ENCODE data around the gene NFS1. TPM values are rescaled to one million over a fixed set of nuclear protein-coding genes. Genes with fewer than 3 reads are reported as not detected.

Gene NFS1
- total RNA-seq, 2 experiments from 2014 or later: 34.6 to 35.1 TPM

DNA sequence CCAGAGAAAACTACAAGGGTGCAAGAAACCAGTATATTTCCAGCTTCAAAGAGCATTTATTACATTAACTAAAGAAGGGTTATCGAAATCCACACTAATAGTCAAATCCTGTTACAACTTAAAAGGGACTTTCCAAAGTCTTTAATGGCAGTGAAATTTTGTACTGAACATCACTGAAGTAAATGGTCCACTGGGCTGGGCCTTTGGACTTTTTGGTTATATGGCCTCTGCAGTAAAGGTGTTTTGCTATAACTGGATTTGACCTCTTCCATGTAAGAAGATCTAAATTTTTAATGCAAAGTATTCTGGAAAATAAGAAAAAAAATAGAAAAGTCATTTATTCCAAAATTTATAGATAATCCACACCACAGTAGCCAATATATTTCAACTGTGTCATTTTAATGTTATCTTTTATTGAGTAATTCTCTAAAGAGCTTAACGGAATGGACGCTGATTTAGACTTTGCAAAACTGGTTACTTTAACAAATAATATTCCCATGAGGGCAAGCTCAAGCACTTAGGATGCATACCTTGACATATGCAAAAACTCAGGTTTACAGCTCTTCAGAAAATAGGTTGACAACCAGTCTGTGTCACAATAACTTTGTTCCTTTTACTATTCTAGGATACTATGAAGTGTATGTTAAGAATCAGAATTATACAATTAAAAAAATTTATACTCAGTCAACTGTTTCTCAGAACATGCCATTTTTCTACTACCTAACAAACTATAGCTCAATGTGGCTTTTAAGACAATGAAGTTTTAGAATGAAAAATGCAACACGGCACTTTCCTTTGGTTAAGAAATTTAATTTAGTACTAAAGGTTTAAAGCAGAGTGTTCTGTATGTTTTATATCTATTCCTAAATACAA is 35.9 kb upstream of the NFS1 start:
- DNase-seq (no peak), ATAC-seq (no peak)
- H3K36me3 Mint-ChIP-seq: peaks cover 64% of the 10 kb centered on the region
- CTCF ChIA-PET: interaction anchor here (1.0 to 2.3 kb wide), 5 partner anchors 8 to 149 kb away, joined by 3 to 8 read pairs (median 3); partner anchors contain the start of genes NFS1 and ROMO1
- H3K27ac Mint-ChIP-seq: no peak overlapping the region
- H3K4me1 Mint-ChIP-seq: peaks cover 71% of the 10 kb centered on the region
- H3K9me3 Mint-ChIP-seq (ENCODE audit: low read depth): no peaks in the 10 kb centered on the region
- H3K27me3 Mint-ChIP-seq: no peaks in the 10 kb centered on the region
- H3K4me3 Mint-ChIP-seq: no peak overlapping the region

DNA sequence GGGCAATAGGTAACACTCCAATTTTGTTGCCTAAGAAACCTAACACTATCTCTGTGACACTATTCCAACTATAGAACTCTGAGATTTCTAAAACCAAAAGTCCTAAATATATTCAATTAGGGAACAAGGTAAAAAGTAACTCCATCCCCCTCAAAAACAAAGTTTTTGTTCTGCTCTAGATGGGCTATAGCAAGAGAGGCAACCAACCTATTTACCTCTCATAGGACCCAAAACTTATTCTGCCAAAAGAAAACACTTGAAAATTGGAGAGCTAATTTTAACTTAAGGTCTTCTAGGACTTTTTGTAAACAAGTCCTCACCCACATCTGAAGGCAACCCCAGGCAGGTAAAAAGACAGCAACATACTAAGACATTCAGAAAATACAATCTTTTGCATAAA is 35.2 kb upstream of the NFS1 start:
- H3K4me3 Mint-ChIP-seq: no peak overlapping the region
- DNase-seq: no peak
- no peak for ATAC-seq
- peaks cover 65% of the 10 kb centered on the region for H3K36me3 Mint-ChIP-seq
- peak overlapping the region; percentile 36 for H3K27ac Mint-ChIP-seq
- no peaks in the 10 kb centered on the region for H3K9me3 Mint-ChIP-seq (ENCODE audit: low read depth)
- CTCF ChIA-PET: interaction anchor here (1.6 kb wide), 2 partner anchors 9 to 29 kb away, joined by 3 to 8 read pairs; no protein-coding TSS in a partner anchor
- no peaks in the 10 kb centered on the region for H3K27me3 Mint-ChIP-seq
- H3K4me1 Mint-ChIP-seq: peaks cover 71% of the 10 kb centered on the region

DNA sequence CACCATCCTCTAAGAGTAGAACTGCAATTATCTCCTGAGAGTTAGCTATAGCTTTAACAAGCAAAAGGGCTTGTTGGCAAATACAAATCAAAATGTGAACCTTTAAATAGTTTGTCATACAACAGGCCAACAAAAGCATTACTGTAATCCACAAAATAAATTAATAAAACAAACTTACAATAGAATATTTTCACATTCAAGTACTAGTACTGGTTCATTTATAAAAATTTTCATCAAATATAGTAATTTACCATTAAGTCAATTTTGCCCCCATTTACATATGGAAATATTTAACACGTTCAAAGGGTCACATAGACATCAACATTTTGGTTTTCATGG is 33.5 kb upstream of the NFS1 start:
- no peaks in the 10 kb centered on the region for H3K9me3 Mint-ChIP-seq (ENCODE audit: low read depth)
- CTCF ChIA-PET: no interaction called here

DNA sequence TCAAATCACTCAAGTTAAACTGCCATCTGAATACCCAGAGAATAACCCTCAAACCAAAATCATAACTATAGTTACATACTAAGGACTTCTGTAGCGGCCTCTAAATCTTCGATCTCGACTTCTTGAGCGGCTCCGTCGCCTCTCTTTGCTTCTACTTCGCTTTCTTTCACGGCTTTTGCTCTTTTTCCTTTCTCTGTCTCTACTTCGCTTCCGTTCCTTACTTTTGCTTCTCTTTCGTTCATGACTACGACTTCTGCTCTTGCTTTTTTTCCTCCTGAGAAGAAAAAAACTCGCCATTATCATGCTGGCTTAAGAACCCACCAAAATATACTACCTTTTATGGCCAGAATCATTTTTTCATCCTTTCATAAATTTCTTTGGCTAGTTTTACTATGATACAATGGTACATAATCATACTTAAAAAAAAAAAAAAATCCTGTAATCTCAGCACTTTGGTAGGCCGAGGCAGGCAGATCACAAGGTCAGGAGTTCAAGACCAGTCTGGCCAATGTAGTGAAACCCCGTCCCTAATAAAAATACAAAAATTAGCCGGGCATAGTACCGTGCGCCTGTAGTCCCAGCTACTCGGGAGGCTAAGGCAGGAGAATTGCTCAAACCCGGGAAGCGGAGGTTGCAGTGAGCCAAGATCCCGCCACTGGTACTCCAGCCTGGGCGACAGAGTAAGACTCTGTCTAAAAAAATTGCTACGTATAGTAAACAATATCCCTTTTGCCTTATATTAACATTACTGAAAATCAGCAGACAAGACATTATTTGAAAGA is 32.9 kb upstream of the NFS1 start:
- Mint-ChIP-seq H3K36me3 (peaks cover 61% of the 10 kb centered on the region), H3K27ac (no peak overlapping the region), H3K9me3 (ENCODE audit: low read depth) (no peaks in the 10 kb centered on the region), H3K4me1 (peaks cover 58% of the 10 kb centered on the region), H3K4me3 (no peak overlapping the region), H3K27me3 (no peaks in the 10 kb centered on the region)
- CTCF ChIA-PET: no interaction called here
- DNase-seq (no peak), ATAC-seq (no peak)

More for the DNA sequence above, 33.5 kb upstream of the NFS1 start:
- DNase-seq (no peak), ATAC-seq (no peak)
- H3K27me3 Mint-ChIP-seq: no peaks in the 10 kb centered on the region
- peaks cover 59% of the 10 kb centered on the region for H3K4me1 Mint-ChIP-seq
- H3K4me3 Mint-ChIP-seq: peak overlapping the region; percentile 15
- no peak overlapping the region for H3K27ac Mint-ChIP-seq
- H3K36me3 Mint-ChIP-seq: peaks cover 61% of the 10 kb centered on the region

DNA sequence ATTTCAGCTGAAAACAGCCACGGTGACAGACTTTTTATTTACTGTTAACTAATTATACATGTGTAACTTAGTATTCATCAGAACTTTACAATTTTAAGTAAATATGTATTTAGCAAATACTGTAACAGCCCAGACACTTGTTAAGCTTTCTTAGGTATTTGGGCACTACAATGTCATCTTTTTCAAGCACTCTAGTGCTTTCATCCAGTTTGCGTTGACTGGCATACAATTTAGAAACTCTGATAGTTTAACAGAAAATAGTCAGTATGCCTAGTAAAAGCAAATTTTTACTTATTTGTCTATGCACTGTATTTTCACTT is 32.3 kb upstream of the NFS1 start:
- CTCF ChIA-PET: no interaction called here
- ATAC-seq (no peak), DNase-seq (no peak)
- Mint-ChIP-seq H3K4me3 (no peak overlapping the region), H3K36me3 (peaks cover 66% of the 10 kb centered on the region), H3K27me3 (no peaks in the 10 kb centered on the region), H3K4me1 (peaks cover 52% of the 10 kb centered on the region), H3K27ac (no peak overlapping the region), H3K9me3 (ENCODE audit: low read depth) (no peaks in the 10 kb centered on the region)

- ATAC-seq: no peak
- no peak for DNase-seq
- Mint-ChIP-seq H3K36me3 (peaks cover 64% of the 10 kb centered on the region), H3K4me3 (no peak overlapping the region), H3K4me1 (peaks cover 48% of the 10 kb centered on the region), H3K27ac (no peak overlapping the region), H3K9me3 (ENCODE audit: low read depth) (no peaks in the 10 kb centered on the region), H3K27me3 (no peaks in the 10 kb centered on the region)
- CTCF ChIA-PET: interaction anchor here (1.2 kb wide), 1 partner anchor 9 kb away, joined by 3 read pairs; no protein-coding TSS in a partner anchor
Observed at GRCh38 chr20:35730583-35731468, 31.7 kb upstream of the NFS1 start.

GRCh38 chr20:35729836-35730582 is 30.9 kb upstream of the NFS1 start:
- no peak for DNase-seq
- no peaks in the 10 kb centered on the region for H3K27me3 Mint-ChIP-seq
- no peak overlapping the region for H3K4me3 Mint-ChIP-seq
- no peaks in the 10 kb centered on the region for H3K9me3 Mint-ChIP-seq (ENCODE audit: low read depth)
- no peak for ATAC-seq
- H3K4me1 Mint-ChIP-seq: peaks cover 50% of the 10 kb centered on the region
- H3K36me3 Mint-ChIP-seq: peaks cover 67% of the 10 kb centered on the region
- H3K27ac Mint-ChIP-seq: no peak overlapping the region
- CTCF ChIA-PET: interaction anchor here (1.2 kb wide), 1 partner anchor 9 kb away, joined by 3 read pairs; no protein-coding TSS in a partner anchor

DNA sequence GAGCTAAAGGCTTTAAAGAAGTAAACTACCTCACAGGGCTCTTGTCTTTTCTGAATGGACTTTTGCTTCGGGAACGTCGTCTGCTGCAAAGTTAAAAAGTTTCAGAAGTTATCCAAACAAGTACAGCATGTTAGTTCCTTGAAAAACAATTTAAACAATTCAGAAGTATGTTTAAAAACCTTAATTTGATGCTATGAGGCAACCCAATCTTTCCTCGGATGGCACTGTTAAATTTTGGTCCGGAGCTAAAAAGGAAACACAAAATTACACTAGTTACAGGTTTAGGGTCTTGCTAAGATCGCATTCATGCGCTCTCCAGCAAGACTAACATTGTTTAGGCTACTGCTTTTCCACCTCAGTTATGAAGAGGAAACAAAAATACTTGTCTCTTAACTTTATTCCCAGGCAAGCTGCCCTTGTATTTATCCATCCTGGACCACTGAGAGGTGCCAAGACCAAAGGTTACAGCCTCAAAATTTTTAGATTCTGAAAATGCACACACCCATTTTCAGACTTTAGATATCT is 30.2 kb upstream of the NFS1 start:
- Mint-ChIP-seq H3K27me3 (no peaks in the 10 kb centered on the region), H3K4me1 (peaks cover 50% of the 10 kb centered on the region), H3K9me3 (ENCODE audit: low read depth) (no peaks in the 10 kb centered on the region), H3K4me3 (no peak overlapping the region), H3K36me3 (peaks cover 68% of the 10 kb centered on the region), H3K27ac (no peak overlapping the region)
- DNase-seq (no peak), ATAC-seq (no peak)
- CTCF ChIA-PET: interaction anchor here (1.0 to 1.2 kb wide), 3 partner anchors 10 to 20 kb away, joined by 3 read pairs; no protein-coding TSS in a partner anchor

GRCh38 chr20:35726842-35727711 is 27.9 kb upstream of the NFS1 start:
- H3K36me3 Mint-ChIP-seq: peaks cover 64% of the 10 kb centered on the region

GRCh38 chr20:35724321-35725230 is 25.4 kb upstream of the NFS1 start:
- DNase-seq (no peak), ATAC-seq (no peak)
- H3K27me3 Mint-ChIP-seq: no peaks in the 10 kb centered on the region
- H3K4me1 Mint-ChIP-seq: peaks cover 52% of the 10 kb centered on the region
- no peaks in the 10 kb centered on the region for H3K9me3 Mint-ChIP-seq (ENCODE audit: low read depth)
- CTCF ChIA-PET: interaction anchor here (1.0 to 1.3 kb wide), 2 partner anchors 26 to 44 kb away, joined by 3 read pairs; partner anchors contain the start of genes NFS1 and ROMO1
- peak overlapping the region; percentile 68 for H3K27ac Mint-ChIP-seq
- H3K4me3 Mint-ChIP-seq: no peak overlapping the region
- peaks cover 68% of the 10 kb centered on the region for H3K36me3 Mint-ChIP-seq

More at GRCh38 chr20:35726842-35727711, 27.9 kb upstream of the NFS1 start:
- ATAC-seq: no peak
- CTCF ChIA-PET: interaction anchor here (1.0 to 1.1 kb wide), 3 partner anchors 12 to 18 kb away, joined by 3 read pairs; partner anchors contain the start of gene RBM39
- H3K9me3 Mint-ChIP-seq (ENCODE audit: low read depth): no peaks in the 10 kb centered on the region
- H3K27ac Mint-ChIP-seq: no peak overlapping the region
- H3K4me3 Mint-ChIP-seq: no peak overlapping the region
- H3K27me3 Mint-ChIP-seq: no peaks in the 10 kb centered on the region
- H3K4me1 Mint-ChIP-seq: peaks cover 49% of the 10 kb centered on the region
- DNase-seq: no peak
